Tibial nerve (tissue), 4 donors: ENCODE results near the gene TSSC4.

Experiments
- CTCF ChIP-seq, 5 experiments: fragments of 200-600 bp in 3 of 5; fragments of 450-650 bp in 2 of 5; sonication (generic) in 3 of 5; IDR thresholded peaks; one replicate each; pipeline ENCODE4 v1.5.1; 2016 to 2019; ENCODE audit warnings: antibody characterized with exemption in 5 of 5, mild to moderate bottlenecking in 3 of 5, moderate library complexity in 2 of 5
- EP300 ChIP-seq, 2 donors: sonication (generic); formaldehyde crosslinking; IDR thresholded peaks; one replicate each; pipeline ENCODE4 v1.6.1; 2017; ENCODE audit warnings: antibody characterized with exemption in 2 of 2, mild to moderate bottlenecking in 1 of 2
- POLR2A ChIP-seq, 2 donors: fragments of 450-650 bp; IDR thresholded peaks; one replicate each; pipeline ENCODE4 v1.6.1; 2017; ENCODE audit warnings: antibody characterized with exemption in 2 of 2, mild to moderate bottlenecking in 2 of 2, moderate library complexity in 2 of 2

DNA sequence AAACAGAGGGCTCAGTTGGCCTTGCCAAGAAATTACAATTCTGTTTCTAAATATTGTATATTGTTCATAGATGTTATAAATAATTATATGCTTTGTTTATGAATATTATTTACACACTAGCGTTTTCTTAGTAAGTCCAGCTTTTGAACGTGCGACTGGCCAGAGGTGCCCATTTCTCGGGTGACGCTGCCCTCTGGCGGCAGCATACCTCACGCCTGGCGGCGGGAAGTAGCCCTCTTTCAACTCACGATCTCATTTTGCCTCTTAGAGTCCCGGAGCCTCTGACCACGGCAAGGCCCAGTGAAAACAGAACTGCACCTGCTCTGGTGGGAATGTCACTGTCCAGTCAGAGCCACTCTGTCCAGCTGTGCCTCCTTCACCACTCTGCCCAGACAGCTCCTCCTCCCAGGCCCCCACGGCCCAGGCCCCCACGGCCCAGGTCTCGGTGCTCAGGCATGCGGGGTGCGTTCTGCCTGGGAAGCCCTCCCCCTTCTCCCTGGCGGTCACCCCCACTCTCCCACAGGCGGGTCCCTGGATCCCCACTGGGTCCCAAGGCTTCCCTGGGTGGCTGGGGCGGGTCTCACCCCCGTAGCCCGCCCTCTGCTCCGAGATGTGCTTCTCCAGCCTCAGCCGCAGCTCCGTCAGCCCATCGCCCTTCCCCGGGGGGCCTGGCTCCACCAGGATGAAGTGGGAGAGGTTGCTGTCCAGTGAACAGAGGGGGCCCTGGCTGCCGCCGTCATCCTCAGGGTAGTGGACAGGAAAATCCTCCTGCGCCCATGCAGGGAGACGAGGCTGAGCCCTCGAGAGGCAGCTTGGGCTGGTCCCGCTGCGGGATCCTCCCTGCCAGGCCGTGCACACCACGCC lies 19.3 kb downstream of the TSSC4 start:
- peak; percentile 75 to 91 (median 83) for TF ChIP-seq CTCF (IDR thresholded peaks at IDR 0.05)
- TF ChIP-seq EP300 (IDR thresholded peaks at IDR 0.05), result peak in 1 of 2 donors; percentile 29
- TF ChIP-seq POLR2A (IDR thresholded peaks at IDR 0.05), result no peak
